ENCODE data around the gene SKIL. TPM values are rescaled to one million over a fixed set of nuclear protein-coding genes. Genes with fewer than 3 reads are reported as not detected.
A peak's percentile ranks its signal among the peaks of the same experiment; 100 is the strongest.

SKIL gene
- total RNA-seq, 1 experiment from 2014 or later: 56.8 TPM

DNA sequence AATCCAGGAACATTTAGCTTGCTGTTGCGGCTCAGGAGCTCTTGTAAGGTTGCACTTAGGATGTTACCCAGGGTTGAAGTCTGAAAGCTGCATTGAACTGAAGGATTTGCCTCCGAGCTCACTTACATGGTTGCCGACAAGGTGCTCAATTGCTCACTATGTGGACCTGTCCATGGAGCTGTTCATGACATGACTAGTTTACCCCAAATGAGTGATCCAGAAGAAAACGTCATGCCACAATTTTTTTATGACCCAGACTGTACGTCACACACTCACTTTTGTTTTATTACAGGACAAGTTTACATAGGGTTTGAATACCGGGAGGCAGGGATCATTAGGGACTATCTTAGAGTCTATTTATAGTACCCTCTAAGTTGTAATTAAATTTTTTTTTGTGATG lies 40.2 kb downstream of the SKIL start:
- DNase-seq (ENCODE audit: low spot score): no peak

DNA sequence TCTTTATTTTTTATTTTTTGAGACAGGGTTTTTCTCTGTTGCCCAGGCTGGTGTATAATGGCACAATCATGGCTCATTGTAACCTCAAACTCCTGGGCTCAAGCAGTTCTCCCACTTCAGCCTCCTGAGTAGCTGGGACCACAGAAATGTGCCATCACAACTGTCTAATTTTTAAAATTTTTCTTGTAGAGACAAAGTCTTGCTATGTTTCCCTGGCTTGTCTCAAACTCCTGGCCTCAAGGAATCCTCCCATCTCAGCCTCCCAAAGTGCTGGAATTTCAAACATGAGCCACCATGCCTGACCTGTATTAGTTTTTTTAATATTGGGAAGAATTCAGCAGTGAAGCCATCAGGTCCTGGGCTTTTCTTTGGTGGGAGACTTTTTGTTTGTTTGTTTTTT lies 47.6 kb downstream of the SKIL start:
- DNase-seq (ENCODE audit: low spot score): no peak

DNA sequence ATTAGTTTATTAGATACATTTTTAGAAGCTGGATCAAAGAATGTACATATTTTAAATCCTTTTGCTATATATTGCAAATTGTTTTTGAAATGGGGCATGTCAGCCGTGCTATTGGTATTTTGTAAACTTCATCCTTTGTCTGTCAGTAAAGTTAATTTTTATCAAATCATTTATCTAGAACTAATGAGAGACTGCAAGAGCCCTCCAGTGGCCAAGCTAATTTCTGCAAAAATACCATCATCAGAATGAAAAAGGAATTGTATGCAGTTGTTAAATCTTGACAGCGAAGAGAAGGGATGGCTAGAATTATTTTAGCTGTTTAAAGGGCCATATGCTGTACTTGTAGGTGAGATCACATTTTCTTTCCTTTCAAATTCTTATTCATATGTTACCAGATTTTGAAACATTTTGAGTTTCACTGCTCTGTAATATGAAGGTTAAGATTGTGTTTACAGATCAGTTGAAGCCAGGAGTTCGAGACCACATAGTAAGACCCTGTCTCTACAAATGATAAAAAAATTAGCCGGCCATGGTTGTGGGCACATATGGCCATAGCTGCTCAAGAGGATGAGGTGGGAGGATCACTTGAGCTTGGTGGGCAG lies 53.0 kb downstream of the SKIL start:
- peak; percentile 35 for DNase-seq (ENCODE audit: low spot score)

DNA sequence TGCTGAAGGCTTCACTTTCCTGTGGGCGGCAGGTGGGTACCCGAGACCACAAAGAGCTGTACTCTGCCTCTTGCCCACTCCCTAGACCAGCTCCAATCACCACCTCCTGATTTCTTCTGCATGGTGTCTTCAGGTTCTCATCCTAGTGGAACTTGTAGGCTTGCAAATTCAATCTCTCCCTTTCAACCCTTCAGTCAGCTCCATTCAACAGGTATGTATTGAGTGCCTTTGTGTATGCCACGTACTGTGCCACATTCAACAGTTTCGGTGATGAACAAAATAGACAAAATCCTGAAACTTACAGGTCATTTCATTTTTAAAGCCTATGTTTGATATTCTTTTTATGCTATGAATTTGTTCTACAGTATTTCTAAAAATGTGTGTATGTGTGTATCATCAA lies 55.8 kb downstream of the SKIL start:
- DNase-seq (ENCODE audit: low spot score): no peak

DNA sequence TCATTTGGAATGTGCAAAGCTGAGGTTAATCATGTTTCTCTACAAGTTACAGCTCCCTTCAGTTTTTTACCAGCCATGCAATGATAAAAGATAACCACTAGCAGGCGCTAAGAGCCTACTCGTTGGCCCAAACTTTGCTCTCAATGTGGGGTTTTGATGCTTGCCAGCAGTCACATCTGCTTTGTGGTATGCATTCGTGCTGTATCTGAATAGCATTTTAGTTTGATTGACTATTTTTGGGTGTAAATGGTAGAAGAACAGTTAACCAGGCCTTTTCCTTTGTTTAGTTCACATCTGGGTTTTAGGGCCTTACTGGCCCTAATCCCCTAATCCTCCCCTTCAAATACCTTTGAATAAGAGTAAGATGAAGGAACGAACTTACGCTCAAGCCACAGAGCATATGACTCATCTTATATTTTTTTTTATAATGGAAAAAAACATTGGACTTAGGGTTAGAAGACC lies 56.7 kb downstream of the SKIL start:
- peak; percentile 89 for DNase-seq (ENCODE audit: low spot score)

DNA sequence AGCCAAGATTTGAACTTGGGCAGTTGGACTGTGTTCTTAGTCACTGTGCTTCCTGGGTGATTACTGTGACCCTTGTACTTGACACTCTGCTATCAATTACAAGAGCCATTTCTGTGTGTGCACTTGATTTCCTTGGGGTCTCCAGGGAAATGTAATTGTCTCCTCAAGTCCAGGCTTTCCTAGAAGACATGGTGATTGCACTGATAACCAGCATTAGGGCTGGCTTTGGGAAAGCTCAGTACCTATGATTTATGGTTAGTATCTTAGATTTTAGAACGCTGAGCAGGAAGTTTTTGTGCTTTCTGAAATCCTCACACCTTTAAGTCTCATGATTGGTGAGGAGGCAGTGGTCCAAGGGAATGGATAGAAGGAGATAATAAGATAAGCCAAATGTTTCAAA lies 59.6 kb downstream of the SKIL start:
- no peak for DNase-seq (ENCODE audit: low spot score)

DNA sequence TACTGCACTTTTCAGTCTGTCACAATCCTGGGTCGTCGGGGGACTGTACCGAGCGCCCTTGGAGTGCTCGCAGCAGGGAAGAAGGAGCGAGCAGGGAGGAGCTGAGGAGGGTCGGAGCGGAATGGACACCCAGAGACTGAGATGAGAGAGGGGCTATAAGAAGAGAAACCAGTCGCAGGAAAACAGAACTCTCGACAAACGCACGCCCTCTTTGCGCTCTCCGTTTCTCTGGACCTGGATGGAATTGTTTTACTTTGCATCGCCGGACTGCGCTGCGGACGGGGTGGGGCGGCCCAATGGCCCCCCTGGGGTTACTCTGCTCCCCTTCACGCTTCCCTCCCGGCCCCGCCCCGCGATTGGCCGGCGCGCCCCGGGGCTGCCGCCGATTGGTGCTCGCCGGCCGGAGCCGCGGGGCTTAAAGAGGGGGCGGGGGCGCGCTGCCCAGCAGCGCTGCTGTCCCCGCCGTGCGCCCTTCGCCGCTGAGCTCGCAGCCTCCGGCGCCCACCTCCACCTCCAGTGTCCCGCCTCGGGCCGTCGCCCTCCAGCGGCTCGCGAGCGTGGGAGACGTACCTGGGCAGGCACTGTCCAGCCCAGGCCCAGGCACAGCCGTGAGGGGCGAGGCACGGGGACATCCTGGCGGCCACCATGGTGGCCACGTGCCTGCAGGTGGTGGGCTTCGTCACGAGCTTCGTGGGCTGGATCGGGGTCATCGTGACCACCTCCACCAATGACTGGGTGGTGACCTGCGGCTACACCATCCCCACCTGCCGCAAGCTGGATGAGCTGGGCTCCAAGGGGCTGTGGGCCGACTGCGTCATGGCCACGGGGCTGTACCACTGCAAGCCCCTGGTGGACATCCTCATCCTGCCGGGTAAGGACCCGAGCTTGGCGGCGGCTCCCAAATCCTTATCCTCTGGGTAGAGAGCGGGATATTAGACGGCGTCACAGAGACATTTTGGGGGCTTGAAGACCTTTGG lies 61.2 kb downstream of the SKIL start, which contains the start of gene CLDN11:
CLDN11 (plus strand) TSS at position 447 of the 977 bp plus-strand sequence; CDS start at position 646, 199 bp downstream.
- no peak for DNase-seq (ENCODE audit: low spot score)

DNA sequence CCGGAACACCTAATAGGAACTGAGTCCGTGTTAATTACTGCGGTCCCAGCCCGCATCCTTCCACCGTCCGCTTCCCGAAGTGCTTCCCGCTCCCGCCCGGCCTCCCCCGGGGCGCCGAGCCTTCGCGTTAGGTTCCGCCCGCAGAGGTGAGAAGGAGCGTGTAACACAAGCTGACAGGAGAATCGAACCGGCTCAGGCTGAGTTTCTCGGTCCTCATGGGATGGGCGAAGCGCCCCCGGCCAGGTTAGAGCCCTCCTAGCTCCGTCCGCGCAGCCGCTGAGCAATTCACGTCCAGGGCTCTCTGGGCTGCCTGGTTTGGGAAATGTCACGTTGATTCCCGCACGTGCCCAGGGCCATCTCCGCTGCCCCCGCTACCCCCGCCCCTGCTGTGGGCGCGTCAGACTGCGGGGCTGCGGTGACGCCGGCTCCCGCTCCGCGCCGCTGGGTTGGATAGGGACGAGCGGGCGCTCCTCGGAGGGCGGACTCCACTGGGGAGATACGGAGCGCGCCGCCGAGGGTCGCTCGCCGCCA lies 62.1 kb downstream of the SKIL start:
- DNase-seq (ENCODE audit: low spot score): no peak

DNA sequence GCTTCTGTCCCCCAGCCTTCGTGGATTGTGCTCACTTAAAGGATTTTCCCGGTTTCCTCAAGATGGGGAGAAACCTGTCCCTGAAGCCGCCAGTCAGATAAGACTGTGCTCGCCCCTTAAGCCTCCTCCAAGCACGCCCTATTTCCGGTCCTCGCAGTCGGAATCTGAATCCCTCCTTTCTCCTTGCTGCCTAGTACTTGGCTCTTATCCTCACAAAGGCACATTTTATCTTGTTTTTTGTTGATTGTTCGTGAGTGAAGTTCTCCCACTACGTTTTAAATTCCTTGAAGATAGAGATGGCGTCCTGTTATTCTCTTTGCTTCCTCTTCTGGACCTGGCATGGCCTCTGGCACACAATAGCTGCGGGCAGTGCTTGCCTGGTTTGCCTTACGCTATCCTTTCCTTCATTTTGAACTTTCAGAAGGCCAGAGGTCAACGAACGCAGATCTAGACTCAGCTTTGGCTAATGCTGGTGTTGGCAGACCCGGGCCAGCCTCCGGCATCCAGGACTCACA lies 62.8 kb downstream of the SKIL start:
- DNase-seq (ENCODE audit: low spot score): no peak

DNA sequence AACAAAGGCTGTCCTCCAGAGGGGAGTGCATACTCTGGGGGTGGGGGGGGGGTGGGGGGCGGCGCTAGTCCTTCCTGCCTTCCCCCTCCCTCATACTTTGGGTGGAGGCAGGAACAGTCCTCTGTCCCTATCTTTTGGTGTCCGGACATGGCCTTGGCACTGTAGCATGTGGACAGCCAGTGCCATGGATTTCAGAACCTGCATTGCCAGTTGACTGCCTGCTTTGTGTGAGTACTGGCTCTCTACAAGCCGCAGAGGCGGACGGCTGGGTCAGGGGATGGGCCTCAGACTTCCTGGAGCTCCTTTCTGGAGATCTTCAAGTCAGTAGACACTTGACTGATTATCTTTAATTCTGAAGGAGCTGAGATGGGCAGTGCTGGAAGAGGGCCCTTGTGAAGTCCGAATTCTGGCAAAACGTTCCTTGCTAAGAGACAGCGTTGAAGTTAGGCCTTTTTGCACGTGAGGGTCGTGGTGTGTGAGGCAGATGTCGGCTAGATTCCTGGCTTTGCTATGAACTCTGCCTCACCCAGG lies 63.7 kb downstream of the SKIL start:
- no peak for DNase-seq (ENCODE audit: low spot score)

DNA sequence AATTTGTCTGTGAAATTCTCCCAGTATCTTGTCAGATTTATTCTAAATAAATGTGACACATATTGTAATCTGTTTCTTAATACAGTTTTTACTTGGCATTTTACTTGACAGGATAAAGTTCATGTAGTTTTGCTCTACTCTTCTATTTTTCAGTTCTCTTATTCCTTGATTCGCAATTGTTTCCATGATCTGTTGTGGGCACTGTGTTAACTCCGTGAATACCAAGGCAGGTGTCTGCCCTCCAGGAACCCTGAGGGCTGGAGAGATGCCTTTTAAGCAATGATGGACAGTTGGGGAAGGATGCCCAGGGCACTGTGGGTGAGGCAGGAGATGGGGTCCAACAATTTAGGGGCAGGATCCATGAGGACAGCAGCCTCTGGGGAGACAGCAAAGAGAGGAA lies 64.2 kb downstream of the SKIL start:
- DNase-seq (ENCODE audit: low spot score): no peak

DNA sequence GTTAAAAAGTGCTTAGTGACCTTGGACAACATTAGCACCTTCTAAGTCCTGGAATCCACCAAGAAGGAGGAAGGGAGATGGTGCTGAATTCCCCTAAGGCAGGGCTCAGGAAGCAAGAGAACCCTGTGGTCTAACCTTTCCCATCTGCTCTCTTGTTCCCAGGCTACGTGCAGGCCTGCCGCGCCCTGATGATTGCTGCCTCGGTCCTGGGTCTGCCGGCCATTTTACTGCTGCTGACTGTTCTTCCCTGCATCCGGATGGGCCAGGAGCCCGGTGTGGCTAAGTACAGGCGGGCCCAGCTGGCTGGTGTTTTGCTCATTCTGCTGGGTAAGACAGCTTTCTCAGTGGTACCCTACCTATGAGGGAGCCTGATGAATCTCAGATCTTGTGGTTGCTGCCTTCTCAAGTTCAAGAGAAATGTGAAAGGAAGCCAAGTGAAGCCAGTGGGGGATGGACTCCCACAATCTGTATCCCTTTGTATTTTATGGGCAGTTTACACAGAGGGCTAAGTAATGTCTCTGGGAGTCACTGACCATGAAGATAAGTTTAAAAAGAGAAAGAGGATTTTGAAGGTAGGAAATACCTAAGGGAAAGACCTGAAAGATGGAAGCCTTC lies 65.6 kb downstream of the SKIL start:
- no peak for DNase-seq (ENCODE audit: low spot score)

DNA sequence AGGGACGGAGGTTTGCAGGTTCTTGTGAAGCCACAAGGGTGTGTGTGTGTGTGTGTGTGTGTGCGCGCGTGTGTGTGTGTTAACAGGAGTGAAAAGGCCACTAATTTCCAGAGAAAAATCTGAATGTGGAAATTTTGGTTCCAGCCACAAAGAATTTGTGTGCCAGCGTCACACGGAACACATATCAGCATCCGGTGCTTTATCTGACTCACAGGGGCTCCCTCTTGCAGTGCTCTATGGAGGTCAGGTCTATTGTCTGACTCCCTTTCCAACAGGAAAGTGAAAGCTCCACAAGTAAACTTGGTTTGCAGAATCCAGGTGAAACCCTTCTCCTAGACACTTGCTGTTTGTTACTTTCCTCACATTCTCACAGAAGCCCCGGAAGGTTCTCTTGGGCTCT lies 67.4 kb downstream of the SKIL start:
- no peak for DNase-seq (ENCODE audit: low spot score)

DNA sequence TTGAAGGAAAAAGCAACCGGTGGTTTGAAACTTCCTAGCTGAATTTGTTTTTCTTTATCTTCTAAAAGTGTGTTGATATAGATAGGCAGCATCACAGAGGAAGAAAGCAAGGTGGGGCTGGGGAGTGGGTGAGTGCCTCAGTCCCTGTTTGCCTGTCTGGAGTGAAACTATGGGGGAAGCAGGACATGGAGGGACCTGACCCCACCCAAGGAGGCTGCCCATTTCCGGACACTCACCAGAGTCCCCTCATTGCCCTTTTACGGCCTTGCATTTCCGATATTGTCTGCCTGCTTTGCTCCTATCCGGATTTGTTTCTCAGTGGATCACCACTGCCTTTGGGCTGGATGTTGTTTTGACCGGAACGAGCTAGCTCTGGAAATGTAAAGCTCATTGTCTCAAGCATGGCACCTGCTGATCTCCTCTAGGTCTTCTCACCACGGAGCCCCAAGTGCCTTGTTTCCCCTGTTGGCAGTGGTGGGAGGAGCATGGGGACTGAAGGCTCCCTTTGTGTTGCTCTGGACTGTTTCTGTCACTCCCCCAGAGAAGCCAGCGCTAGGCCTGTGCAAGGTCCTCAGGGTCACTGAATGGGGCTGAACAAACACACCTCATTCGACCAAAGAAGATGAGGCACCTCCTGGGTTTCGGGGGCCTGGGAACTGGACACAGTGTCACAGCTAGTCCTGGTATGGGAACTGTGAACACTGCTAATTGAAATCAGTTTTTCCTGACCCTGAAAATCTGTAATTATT lies 68.2 kb downstream of the SKIL start:
- no peak for DNase-seq (ENCODE audit: low spot score)

DNA sequence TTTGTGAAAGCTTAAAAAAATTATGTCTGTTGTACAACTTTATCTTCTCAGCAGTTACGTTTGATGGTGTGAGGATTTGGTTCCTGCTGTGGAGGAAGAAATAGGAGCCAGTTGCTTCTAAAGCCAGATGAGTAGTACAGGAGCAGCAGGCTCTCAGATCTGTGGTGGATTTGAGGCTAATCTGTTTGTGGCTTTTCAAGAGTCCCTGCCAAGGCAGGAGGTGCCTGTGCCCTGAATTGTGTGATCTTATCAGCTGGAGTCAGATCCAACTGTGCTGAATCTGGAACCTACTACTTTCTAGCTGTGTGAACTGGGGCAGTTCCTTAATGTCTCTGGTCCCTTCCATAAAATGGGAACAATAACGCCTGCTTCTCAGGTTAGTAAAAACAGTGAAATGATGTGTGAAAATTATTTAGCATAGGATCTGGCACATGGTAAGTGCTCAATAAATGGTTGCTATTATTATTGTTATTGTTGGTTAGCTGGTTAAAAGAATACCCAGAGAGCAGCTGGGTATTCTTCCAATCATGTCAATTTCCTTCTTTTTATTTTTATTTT lies 68.8 kb downstream of the SKIL start:
- DNase-seq (ENCODE audit: low spot score): no peak

DNA sequence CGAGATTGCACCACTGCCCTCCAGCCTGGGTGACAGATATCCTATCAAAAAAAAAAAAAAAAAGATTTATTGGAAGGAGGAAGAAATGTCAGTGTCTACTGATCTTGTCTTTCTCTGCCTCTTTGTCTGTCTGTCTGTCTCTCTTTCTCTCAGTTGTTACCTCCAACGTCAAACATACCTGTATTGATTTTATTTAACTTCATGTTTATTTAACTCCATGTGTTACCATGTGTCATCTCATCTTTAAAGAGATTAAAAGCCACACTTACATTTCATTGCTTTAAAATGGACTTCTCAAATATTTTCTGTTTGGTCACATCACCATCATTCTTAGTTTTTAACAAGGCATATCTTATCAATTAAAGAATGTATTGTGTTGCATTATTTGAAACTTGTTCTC lies 70.6 kb downstream of the SKIL start:
- no peak for DNase-seq (ENCODE audit: low spot score)

DNA sequence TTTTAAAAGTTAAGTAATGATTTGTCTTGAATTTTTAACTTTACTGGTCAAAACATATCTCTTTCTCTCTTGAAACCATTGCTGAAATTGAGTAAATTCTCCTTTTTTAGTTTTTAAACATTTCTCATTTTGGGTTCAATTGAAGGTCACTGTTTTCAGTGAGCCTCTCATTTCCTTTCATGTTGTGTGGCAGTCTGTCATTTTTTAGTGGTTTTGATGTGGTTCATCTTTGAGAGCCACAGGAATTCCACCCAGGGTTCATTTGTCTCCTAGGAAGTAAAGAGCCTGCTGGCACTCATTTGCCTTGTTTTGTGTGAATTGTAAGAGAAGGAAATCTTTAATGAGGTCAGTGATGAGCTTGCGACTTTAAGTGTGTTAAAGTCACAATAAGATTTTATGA lies 71.5 kb downstream of the SKIL start:
- DNase-seq (ENCODE audit: low spot score): peak; percentile 51

DNA sequence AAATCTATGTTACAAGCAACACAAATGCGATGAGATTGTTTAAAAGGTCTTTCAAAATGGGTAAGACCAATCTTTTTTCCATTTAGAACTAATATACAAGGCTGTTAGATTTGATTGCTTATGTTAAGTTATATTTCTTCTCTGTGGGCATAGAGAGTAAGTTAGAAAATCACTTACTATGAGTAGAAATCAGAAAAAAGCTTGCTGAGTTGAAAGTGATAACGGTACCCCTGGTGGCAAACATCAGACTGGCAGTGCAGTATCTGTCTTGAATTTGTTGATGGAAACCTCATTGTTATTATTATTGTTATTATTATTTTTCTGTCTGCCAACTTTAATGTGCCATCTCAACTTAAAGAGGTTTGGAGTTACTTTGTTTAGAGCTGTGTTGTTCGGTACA lies 73.5 kb downstream of the SKIL start:
- DNase-seq (ENCODE audit: low spot score): no peak

DNA sequence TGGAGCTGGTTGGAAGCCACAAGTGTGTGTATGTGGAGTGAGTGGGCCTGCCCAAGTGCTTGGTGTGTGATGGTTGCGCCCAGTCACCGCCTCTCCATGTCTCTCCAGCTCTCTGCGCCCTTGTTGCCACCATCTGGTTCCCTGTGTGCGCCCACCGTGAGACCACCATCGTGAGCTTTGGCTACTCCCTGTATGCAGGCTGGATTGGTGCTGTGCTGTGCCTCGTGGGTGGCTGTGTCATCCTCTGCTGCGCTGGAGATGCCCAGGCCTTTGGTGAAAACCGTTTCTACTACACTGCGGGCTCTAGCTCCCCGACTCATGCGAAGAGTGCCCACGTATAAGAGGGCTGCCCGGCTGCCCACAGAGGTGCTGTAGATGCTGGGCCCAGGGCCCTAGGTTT lies 74.9 kb downstream of the SKIL start:
- DNase-seq (ENCODE audit: low spot score): no peak

DNA sequence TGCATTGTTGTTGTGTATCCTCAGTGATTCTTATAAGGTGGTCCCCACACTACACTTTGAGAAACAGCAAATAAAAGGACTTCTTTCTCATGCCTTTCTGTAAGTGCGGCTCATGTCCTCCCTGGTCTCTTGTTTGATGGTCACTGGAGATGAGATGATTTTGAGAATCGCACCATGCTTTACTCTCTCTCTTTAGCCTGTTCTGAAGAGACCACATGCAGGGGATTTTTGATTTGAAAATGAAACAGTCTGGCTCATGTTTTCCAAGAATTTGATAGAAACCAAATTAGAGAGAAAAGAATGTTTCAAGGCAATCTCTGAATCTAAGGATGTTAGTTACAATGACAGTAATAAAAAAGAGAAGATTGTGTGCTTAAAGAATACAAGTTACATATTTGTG lies 79.2 kb downstream of the SKIL start:
- no peak for DNase-seq (ENCODE audit: low spot score)

DNA sequence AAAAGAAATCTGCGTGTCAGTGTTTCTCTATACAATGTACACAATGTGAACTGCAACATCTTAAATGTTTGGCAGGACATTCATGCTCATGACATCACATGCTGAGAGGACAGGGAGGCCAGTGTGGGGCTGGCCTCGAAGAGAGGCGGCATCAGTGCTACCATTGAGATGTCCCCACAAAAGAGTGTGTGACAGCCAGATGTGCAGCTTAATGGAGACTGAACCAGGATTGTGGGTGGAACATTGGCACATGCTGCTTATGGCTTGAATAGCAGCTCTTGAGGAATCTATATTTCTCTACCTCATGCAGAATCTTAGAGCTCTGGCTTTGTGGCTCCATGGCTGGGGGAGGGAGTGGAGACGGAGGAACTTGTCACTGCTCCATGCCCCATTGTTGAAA lies 79.7 kb downstream of the SKIL start:
- DNase-seq (ENCODE audit: low spot score): no peak

All from A172 (cell line).